Fibroblast of lung (primary cell): Measurements from ENCODE around the gene EPS8L2.

Experiments used
- CTCF ChIP-seq, 2 donors: IDR thresholded peaks in 1 of 2; conservative IDR thresholded peaks in 1 of 2; 1 replicate in 1 of 2; 2 replicates in 1 of 2; pipeline ENCODE4 v1.5.1; 2011 to 2012; ENCODE audit warnings: low read length in 2 of 2, control low read depth in 1 of 2, inconsistent platforms in 1 of 2, low read depth in 1 of 2, mild to moderate bottlenecking in 1 of 2
- EZH2 ChIP-seq: IDR thresholded peaks from 2 replicates; pipeline ENCODE4 v1.5.1; 2012; ENCODE audit warnings: low read length, control low read depth, mild to moderate bottlenecking; ENCODE audit errors: missing control alignments

- TF ChIP-seq CTCF (conservative IDR thresholded peaks at IDR 0.05 in 1 of 2, IDR thresholded peaks at IDR 0.05 in 1 of 2; ENCODE audit: low read depth in 1 of 2, low read length in 2 of 2) (no peak), EZH2 (no peak)
Observed at GRCh38 chr11:742571-743201, 36.7 kb downstream of the EPS8L2 start.
